Measurements from ENCODE around the gene MUSK. TPM values are rescaled to one million over a fixed set of nuclear protein-coding genes. Genes with fewer than 3 reads are reported as not detected.

MUSK gene
- total RNA-seq, 6 donors from 2014 or later = 0.76 to 6.1 (median 3.9) TPM

- H3K27me3 ChIP-seq = no peaks in the 10 kb centered on the region
- no peak overlapping the region for H3K27ac ChIP-seq
- H3K9me3 ChIP-seq = peaks cover 0 to 4% (median 0%) of the 10 kb centered on the region in 4 donors
- H3K4me3 ChIP-seq = no peak overlapping the region
- no peaks in the 10 kb centered on the region for H3K4me1 ChIP-seq
- H3K36me3 ChIP-seq = no peaks in the 10 kb centered on the region
- DNase-seq (no peak), ATAC-seq (ENCODE audit: low FRiP score in 2 of 2) (peak in 1 of 2 donors; percentile 35)
- 63 to 64% methylated on average over 9 of the region's 9 CpGs for WGBS, 2 donors
- TF ChIP-seq POLR2AphosphoS5 (IDR thresholded peaks at IDR 0.05) (no peak), CTCF (IDR thresholded peaks at IDR 0.05) (no peak), POLR2A (IDR thresholded peaks at IDR 0.05) (no peak), EP300 (IDR thresholded peaks at IDR 0.05) (no peak)
Observed at GRCh38 chr9:110626101-110626829, 42.3 kb upstream of the MUSK start.

GRCh38 chr9:110635589-110635988 lies 33.0 kb upstream of the MUSK start:
- H3K36me3 ChIP-seq = no peaks in the 10 kb centered on the region
- no peaks in the 10 kb centered on the region for H3K27me3 ChIP-seq
- H3K9me3 ChIP-seq = peaks cover 0 to 16% (median 2%) of the 10 kb centered on the region in 4 donors
- no peak overlapping the region for H3K27ac ChIP-seq
- ATAC-seq (ENCODE audit: low FRiP score in 2 of 2) (no peak), DNase-seq (no peak)
- H3K4me1 ChIP-seq = no peaks in the 10 kb centered on the region
- TF ChIP-seq POLR2AphosphoS5 (IDR thresholded peaks at IDR 0.05) = no peak
- no peak for TF ChIP-seq EP300 (IDR thresholded peaks at IDR 0.05)
- no peak for TF ChIP-seq CTCF (IDR thresholded peaks at IDR 0.05)
- TF ChIP-seq POLR2A (IDR thresholded peaks at IDR 0.05) = no peak
- H3K4me3 ChIP-seq = no peak overlapping the region

GRCh38 chr9:110638381-110638954 lies 30.1 kb upstream of the MUSK start:
- peaks cover 0 to 16% (median 2%) of the 10 kb centered on the region in 4 donors for H3K9me3 ChIP-seq
- TF ChIP-seq EP300 (IDR thresholded peaks at IDR 0.05) = no peak
- TF ChIP-seq CTCF (IDR thresholded peaks at IDR 0.05) = peak in 3 of 6 experiments; percentile 23 to 28 (median 28)
- H3K36me3 ChIP-seq = no peaks in the 10 kb centered on the region
- no peak overlapping the region for H3K27ac ChIP-seq
- H3K27me3 ChIP-seq = no peaks in the 10 kb centered on the region
- no peak overlapping the region for H3K4me3 ChIP-seq
- 52 to 57% methylated on average over 4 of the region's 4 CpGs for WGBS, 2 donors
- no peak for ATAC-seq (ENCODE audit: low FRiP score in 2 of 2)
- no peak for DNase-seq
- H3K4me1 ChIP-seq = no peaks in the 10 kb centered on the region

- H3K4me3 ChIP-seq = no peak overlapping the region
- H3K36me3 ChIP-seq = no peaks in the 10 kb centered on the region
- ATAC-seq (ENCODE audit: low FRiP score in 2 of 2) (no peak), DNase-seq (no peak)
- no peaks in the 10 kb centered on the region for H3K4me1 ChIP-seq
- no peak overlapping the region for H3K27ac ChIP-seq
- H3K27me3 ChIP-seq = no peaks in the 10 kb centered on the region
- H3K9me3 ChIP-seq = peaks cover 0 to 5% (median 0%) of the 10 kb centered on the region in 4 donors
- TF ChIP-seq EP300 (IDR thresholded peaks at IDR 0.05) = no peak
- TF ChIP-seq POLR2A (IDR thresholded peaks at IDR 0.05) = no peak
Observed at GRCh38 chr9:110640736-110641135, 27.9 kb upstream of the MUSK start.

GRCh38 chr9:110641293-110641692 lies 27.3 kb upstream of the MUSK start:
- Histone ChIP-seq H3K27ac (no peak overlapping the region), H3K4me1 (no peaks in the 10 kb centered on the region), H3K4me3 (no peak overlapping the region), H3K36me3 (no peaks in the 10 kb centered on the region), H3K9me3 (no peaks in the 10 kb centered on the region), H3K27me3 (no peaks in the 10 kb centered on the region)
- 68 to 78% methylated on average over 2 of the region's 2 CpGs for WGBS, 2 donors
- ATAC-seq (ENCODE audit: low FRiP score in 2 of 2) = no peak
- DNase-seq = no peak
- TF ChIP-seq POLR2AphosphoS5 (IDR thresholded peaks at IDR 0.05) (no peak), EP300 (IDR thresholded peaks at IDR 0.05) (no peak), CTCF (IDR thresholded peaks at IDR 0.05) (no peak), POLR2A (IDR thresholded peaks at IDR 0.05) (no peak)
